Stimulated activated CD4-positive, alpha-beta T cell treated with anti-CD3 and anti-CD28 coated beads, Interleukin-2, amount 100 ng/mL, for 24 hours (primary cell): ENCODE data around the gene DSCAML1.

Source experiments
- DNase-seq, 2 donors: peaks; one replicate each; pipeline ENCODE4 v3.0.0-alpha.2; 2020

DSCAML1 gene

DNA sequence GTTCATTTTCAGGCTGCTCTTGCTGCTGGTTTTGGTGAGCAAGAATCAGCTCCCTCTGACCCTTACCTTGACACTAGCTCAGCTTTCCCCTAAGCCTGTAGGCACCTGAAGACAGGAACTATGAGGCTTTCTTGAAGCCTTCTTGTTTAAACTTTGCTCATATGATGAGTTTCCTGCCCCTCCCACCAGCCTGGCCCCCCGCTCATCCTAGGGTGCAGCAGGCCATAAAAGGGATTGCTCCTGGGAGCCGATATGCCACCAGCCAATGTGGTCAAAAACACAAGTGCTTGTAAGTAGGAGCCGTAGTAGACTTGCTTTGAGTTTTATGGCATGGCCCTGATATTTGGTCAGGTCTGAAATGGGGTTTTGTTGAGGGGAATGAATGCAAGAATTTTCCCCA is 164.7 kb downstream of the DSCAML1 start:
- DNase-seq = no peak

DNA sequence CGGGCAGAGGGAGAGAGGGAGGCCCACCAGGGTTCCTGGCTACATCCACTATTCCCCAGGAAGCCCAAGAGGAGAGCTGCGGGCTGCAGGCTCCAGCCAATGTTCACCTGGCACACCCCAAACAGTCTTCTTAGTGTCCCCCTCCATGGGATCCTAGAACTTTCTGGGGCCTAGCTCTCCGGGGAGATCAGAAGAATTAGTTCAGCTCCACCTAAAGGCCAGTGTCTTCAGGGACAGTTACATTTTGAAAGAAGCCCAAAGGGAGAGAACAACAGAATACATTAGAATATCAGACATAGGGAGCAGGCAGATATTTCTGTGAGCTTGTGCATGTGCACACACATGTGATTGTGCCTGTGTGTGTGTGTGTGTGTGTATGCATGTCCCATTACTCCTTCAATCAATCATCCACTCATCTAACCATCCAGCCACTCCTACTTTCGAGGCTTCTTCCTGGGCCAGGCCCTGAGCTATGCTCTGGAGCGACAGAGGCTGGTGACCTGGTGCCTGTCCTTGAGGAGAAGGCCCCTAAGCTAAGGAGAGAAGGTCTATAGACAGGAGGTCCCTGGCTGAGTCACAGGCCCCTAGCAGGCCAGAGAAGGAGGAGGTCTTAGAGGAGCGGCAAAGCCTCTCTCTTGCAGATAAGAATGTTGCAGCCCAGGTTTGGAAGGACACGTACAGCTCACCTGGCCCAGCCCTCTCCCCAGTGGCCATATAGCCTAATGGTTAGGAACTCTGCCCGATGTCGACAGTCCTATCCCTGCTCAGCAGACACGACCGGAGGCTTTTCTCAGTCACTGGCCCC is 165.5 kb downstream of the DSCAML1 start:
- no peak for DNase-seq

DNA sequence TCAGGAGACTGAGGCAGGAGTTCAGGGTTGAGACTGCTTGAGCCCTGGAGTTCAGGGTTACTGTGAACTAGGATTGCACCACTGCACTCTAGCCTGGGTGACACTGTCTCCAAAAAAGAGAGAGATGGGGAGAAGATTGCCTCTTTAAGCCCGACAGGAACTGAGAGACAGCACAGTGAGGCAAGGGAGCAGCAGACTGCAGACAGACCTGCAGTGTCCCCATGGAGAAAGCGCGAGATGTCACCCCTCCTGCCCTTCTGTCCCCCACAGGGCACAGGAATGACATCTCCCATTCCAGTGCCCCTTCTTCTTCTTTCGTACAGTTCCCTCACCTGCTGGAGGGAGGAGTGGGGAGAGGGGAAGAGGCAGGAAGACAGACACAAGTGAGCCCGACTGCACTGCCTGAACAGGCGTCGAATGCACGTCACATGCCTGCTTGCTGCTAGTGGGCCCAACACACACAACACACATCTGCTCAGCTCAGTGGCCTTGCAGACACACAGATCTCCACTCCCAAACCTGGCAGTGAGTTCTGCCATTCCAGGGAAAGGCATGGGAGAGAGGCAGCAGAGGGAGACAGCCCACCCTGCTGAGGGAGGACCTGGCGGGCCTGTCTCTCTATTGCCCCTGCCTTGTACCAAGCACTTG is 167.0 kb downstream of the DSCAML1 start:
- no peak for DNase-seq

GRCh38 chr11:117629146-117629545 is 167.9 kb downstream of the DSCAML1 start:
- DNase-seq = no peak

- no peak for DNase-seq
Observed at GRCh38 chr11:117627259-117627658, 169.8 kb downstream of the DSCAML1 start.

GRCh38 chr11:117626576-117626975 is 170.4 kb downstream of the DSCAML1 start:
- DNase-seq = no peak

- DNase-seq = no peak
Observed at GRCh38 chr11:117625237-117625636, 171.8 kb downstream of the DSCAML1 start.

- no peak for DNase-seq
Observed at GRCh38 chr11:117623831-117624271, 173.2 kb downstream of the DSCAML1 start.

GRCh38 chr11:117621226-117621625 is 175.8 kb downstream of the DSCAML1 start:
- DNase-seq = peak in 1 of 2 donors; percentile 16

- no peak for DNase-seq
Observed at GRCh38 chr11:117620659-117621058, 176.4 kb downstream of the DSCAML1 start.

DNA sequence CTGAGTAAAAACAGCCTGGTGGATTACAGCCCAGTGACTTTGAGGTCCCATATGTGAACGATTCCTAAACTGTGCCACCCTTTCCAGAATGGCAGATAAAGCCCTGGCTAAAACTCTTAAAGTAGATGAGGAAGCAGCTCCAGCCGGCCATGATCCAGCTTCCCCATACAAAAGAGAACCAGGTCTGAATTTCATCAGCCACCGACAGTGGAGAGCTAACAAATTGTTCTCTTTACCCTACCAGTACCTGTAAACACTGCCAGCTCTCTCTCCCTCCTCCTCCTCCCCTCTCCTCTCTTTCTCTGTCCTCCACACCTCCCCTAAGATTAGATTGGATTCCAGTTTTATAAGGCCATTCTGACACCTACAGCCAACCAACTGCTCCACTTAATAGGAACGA is 176.9 kb downstream of the DSCAML1 start:
- DNase-seq = no peak

DNA sequence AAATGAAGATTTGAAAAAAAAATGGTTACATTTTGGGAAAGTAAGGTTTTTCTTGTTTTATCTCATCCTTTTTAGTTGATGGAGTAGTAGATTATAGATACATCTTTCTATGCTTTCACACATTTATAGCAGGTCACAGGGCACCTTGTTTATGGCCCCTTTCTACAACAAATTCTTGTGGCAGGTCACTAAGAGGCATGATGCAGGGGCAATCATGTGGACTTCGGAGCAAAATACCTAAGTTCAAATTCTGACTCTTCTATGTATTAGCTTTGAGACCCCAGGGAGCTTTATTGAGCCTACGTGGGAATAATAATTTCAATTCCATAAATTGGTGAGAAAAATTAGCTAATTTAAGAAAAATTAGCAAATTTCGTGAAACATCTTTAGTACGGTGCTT is 177.4 kb downstream of the DSCAML1 start:
- no peak for DNase-seq

DNA sequence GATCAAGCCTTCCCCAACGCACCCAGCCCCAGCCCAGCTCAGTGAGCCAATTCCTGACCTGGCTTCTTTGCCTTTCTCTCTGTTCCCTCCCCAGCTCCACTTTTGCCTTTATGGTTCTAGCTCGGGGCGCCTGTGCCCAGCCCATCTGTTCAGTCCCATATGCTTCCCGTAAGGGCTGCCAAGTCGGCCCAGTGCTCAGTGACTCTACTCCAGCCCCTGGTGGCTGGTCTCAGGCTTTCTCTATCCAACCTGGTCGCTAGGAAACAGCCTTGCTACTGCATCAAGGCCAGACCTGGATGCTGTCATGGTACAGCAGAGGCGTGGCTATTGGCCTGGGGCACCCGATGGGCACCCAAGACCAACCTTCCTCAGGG is 178.0 kb downstream of the DSCAML1 start:
- no peak for DNase-seq

GRCh38 chr11:117618302-117618981 is 178.6 kb downstream of the DSCAML1 start:
- DNase-seq = no peak

DNA sequence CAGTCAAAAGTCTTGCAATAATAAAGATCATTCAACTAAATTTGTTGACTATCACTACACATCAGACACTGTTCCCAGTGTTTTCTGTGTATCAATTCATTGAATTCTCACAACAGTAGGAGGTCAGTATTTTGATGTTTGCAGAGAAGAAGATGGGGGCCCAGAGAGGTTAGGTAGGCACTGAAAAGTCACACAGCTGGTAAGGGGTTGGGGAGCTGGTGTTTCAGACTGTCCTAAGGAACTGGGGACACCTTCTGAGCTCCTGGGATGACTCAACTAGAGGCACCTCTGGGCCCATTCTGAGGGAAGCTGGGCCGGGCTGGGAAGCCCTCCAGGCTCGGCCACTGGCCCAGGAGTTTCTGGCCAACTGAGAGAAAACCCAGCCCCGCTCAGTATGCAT is 180.0 kb downstream of the DSCAML1 start:
- DNase-seq = no peak

- DNase-seq = no peak
Observed at GRCh38 chr11:117614728-117615127, 182.3 kb downstream of the DSCAML1 start.

DNA sequence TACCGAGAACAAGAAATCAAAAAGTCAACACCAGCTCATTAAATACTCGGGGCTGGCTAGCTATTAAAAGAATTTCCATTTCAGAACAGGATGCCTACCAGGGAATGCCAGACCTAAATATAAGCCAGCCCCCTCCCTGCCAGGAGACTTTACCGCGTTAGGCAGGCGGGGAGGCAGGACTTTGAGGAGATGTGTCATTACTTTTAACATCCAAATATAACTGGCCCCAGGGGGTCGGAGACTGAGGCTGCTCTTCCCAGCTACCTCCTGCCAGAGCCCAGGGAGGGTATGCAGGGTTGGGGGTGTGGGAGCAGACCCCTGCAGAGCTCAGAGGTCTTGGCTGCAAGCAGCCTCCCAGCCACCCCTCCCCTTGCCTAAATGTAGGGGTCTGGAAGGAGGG is 183.5 kb downstream of the DSCAML1 start:
- DNase-seq = no peak

GRCh38 chr11:117612177-117612576 is 184.8 kb downstream of the DSCAML1 start:
- no peak for DNase-seq

GRCh38 chr11:117610901-117611300 is 186.1 kb downstream of the DSCAML1 start:
- no peak for DNase-seq

DNA sequence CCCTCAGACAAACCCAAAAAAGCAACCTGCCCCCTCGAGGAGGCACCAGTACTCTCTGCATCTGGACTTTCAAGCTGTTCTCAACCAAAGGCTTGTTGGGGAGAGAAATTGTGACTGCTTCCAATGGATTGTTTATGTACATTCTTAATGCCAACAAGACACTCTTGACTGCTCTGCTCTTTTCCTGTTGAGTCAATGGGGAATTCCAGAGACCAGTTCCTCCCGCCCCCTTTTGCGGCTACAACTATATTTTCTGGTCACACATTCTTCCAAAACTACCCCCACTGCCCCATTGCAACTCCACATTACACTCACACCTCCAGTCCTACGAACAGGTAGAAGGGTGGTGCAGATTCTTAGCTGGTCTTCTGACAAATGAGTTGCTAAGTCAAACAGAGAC is 187.0 kb downstream of the DSCAML1 start:
- peak in 1 of 2 donors; percentile 27 for DNase-seq

DNA sequence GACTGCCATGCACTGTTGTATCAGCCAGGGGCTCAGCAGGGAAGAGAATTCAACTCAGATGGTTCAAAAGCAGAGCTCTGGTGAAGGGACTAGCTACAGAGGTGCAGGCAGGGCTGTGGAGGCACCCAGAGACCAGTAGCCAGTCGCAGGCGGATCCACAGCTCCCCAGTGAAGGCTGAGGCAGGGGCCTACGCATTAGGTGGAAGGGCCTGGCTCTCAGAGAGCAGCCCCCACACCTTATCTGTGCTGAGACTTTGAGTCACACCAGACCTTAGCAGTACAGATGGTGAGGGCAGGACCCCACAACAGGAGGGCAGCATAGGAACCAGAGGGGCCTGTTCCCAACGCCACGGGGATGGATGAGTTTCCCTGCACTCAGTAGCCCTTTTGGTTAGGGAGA is 189.6 kb downstream of the DSCAML1 start:
- DNase-seq = no peak

DNA sequence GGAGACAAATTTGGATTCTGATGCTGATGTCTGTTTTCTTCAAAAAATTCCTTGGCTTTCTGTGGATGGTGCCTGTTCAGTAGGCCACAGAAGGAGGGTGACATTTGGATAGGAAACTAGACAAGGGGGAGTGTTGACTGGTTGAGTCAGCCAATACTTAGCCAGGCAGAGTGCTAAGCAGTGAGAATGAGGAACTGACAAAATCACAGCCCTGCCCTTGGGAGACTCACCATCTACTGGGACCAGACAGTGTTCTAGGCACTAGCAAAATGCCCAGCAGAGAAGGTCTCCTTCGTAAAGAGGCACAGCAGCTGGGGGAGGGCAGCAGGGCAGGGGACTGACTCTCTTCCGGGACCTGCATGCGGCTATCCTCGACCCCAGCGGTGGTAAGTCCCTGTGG is 190.2 kb downstream of the DSCAML1 start:
- no peak for DNase-seq

- DNase-seq = peak in 1 of 2 donors; percentile 3
Observed at GRCh38 chr11:117606211-117606610, 190.8 kb downstream of the DSCAML1 start.

GRCh38 chr11:117605331-117605730 is 191.7 kb downstream of the DSCAML1 start:
- no peak for DNase-seq
